GDM1 (cell line): Measurements from ENCODE around the gene OPN1SW.

Source experiments
- DNase-seq: peaks from one replicate; lab custom pipeline; 2025; lab: John Stamatoyannopoulos, UW

Gene OPN1SW

DNA sequence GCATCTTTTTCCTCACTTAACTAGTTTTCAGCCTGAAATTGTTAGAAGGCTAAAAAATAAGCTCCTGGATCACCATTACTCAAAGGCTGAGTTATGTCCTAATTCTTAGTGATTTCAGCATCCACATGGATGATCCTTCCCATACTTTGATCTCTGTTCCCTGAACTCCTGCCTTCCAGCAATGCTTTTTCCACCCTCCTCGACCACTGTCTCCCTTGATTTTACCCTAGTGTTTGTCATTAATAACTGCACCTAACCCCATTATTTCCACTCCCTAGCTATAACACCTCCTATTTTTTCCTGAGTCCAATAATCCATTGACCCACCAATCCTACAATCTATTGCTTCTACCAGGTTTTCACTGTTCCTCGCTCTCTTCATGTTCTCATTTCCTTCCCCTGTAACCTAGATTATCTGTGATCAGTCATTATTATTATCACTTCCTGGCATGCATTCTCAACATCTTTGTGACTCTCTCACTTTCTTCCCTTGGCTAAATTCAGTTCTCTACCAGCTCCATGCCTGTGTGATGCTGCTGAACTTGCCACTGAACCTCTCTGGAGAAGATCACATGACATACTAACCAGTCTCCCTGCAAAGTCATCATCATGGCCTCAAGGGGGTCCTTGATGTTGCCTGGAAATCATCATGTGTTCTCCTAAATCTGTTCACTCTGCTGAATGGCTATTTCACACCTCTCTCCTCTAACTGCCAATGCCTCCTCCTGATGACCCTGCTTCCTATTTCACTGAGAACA, 42.9 kb downstream of the OPN1SW start:
- no peak for DNase-seq

DNA sequence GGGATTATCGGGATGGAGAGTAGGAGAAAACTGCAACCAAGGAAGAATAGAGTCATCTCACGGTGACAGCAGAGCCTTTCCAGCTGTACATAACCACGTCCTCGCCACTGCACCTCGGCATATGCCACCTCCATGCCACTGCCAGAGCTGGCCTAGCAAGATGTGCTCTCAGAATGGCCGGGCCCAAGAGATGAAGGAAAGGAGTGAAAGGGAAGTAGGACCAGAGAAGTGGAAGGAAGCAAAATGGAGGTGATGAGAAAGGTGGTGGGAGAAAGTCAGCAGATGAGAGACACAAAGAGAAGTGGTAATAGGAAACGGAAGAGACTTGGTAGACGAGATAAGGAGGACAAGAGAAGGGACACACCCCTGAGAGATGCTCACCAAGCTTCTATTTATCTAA, 44.4 kb downstream of the OPN1SW start:
- DNase-seq = no peak

DNA sequence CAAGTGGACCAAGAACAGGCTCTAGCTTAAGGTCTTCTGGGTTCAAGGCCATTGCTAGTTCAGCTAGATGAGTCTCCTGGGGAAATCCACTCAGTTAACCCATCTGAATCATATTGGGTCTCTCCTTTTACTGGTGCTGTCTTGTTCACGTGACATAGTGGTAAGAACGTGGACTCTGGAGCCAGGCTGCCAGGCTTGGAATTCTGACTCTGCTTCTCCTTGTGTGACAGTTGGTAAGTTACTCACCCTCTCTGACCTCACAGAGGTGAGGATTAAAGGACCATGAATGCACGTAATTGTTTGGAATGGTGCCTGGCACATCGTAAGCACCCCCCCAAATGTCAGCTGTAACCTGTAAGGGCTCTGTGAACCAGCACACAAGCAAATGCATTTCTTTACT, 46.1 kb downstream of the OPN1SW start:
- DNase-seq = no peak

DNA sequence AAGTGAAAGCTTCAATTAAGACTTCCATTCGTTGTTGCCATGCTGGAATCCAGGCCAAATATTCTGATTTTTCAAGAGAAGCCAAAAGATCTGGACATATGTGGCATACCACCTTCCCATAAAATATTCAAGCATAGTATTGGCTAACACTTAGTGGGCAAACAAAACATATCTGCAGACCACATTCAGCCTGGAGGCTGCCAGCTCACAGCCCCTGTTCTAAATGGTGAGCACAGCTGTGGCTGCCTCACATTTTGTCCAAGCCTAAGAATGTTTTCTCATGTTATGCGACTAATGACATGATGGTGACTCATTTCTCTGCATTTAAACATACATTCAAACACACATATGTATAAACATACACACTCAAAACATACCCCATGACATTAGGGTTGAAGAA, 47.0 kb downstream of the OPN1SW start:
- DNase-seq = no peak

DNA sequence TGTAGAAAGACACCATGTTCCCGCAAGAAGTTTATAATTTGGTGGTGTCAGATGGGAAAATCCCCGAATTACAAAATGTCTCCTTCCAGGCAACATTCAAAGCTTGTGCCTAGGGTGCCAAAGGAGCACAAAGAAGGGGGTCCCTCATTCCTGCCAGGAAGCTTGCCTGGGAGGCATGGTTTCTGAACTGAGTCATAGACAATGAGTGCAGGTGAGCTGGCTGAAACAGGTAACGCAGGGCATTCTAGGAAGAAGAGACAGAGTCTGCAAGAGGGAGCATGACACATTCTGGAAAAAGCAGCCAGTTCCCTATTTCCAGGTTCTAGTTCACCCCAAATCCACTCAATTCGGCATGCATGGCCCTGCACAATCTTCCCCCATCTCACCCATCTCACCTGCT, 48.4 kb downstream of the OPN1SW start:
- DNase-seq = no peak

DNA sequence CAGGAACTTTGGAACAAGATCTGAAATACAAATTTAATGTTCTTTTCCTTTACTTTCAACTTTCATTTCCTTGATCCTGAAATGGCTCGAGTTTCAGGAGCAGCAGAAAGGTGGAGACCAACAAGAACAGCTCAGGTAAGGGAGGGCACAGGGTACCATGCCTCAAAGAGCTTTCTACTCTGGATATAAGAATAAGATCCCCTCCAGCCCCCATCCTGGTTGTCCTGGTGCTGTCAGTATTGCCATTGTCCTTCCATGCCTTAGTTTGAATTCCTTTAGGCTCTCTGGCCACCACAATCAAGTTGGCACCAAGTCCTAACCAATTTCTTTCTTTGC, 48.9 kb downstream of the OPN1SW start:
- no peak for DNase-seq

DNA sequence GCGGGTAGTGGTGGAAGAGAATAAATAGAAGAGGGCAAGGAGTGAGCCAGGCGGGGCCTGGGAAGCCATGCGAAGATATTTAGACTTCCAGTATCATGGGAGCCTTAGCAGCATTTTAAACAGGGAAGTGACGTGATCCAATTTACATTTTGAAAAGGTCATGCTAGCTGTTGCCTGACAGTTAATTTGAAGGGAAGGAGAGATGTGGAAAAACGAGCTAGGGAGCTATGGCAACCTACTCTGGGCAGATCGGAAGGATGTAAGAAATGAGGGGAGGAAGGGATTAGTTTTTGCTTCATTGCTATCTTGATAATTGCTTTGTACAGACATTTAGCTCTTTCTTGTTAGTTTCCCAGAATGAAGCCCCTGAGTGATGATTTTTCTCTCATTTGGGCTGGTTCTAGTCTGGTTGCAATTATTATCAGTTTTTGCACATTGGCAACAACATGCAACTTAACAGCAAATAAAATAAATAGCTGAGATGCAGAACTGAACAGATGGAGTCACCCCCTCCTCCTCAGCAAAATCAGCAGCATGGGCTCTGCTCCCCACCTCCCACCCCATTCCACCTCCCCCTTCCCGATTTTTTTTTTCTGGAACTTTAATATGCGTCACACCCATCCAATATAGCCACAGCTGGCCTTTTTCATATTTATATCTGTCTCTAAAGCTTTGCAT, 49.4 kb downstream of the OPN1SW start:
- DNase-seq = no peak

DNA sequence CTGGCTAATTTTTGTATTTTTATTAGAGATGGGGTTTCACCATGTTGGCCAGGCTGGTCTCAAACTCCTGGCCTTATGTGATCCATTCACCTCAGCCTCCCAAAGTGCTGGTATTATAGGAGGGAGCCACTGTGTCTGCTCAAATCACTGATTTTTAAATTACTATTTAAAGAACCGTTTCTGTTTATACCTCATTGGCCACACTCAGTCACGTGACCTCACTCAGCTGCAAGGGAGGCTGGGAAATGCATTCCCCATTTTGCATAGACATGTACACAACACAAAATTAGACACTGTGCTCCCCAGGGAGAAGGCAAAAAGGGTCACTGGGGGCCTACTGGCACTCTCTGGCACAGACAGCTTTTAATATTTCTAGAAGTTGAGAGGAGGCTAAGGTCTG, 50.1 kb downstream of the OPN1SW start:
- DNase-seq = no peak

DNA sequence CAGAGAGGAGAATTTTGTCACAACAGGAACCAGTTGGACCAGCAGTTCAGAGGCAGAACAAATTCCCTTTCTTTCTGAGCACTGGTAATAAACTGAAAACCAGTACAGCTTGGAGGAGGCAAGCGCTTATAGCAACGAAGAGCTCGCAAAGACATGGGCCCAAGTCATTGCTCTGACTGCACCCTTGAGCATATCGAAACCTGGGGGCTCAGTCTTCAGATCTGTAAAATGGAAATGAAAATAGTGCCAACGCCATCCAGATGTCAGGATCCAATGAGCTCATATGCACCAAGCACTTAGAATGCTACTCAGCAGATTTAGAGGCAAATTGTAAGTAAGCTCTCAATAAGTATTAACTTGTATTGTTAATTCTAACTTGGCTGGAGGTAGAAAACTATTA, 50.9 kb downstream of the OPN1SW start:
- DNase-seq = no peak
